Activated CD4-positive, CD25-positive, alpha-beta regulatory T cell treated with anti-CD3 and anti-CD28 coated beads, Interleukin-2, amount 50 U/mL, for 72 hours (primary cell): ENCODE results near the gene CLCN1.

Experiments
- DNase-seq: peaks from one replicate; pipeline ENCODE4 v3.0.0; 2021

Gene CLCN1

GRCh38 chr7:143296686-143297085 is 19.2 kb upstream of the CLCN1 start:
- no peak for DNase-seq

- no peak for DNase-seq
Measured at GRCh38 chr7:143299346-143299745, 16.6 kb upstream of the CLCN1 start.

DNA sequence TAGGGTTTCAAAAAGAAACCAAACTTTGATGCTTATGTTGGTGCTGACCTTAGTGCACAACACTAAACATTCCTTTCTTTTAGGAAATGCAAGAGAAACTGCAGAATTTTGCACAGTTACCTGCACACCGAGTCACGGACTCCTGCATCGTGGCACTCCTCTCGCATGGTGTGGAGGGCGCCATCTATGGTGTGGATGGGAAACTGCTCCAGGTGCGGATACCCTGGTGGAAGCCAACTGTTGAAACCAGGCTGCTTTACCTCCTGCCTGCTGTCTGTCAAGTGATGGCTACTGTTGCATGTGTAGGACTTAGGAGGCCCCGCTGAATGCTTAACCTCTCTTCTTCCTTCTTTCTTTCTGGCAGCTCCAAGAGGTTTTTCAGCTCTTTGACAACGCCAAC is 16.1 kb upstream of the CLCN1 start:
- peak; percentile 53 for DNase-seq

DNA sequence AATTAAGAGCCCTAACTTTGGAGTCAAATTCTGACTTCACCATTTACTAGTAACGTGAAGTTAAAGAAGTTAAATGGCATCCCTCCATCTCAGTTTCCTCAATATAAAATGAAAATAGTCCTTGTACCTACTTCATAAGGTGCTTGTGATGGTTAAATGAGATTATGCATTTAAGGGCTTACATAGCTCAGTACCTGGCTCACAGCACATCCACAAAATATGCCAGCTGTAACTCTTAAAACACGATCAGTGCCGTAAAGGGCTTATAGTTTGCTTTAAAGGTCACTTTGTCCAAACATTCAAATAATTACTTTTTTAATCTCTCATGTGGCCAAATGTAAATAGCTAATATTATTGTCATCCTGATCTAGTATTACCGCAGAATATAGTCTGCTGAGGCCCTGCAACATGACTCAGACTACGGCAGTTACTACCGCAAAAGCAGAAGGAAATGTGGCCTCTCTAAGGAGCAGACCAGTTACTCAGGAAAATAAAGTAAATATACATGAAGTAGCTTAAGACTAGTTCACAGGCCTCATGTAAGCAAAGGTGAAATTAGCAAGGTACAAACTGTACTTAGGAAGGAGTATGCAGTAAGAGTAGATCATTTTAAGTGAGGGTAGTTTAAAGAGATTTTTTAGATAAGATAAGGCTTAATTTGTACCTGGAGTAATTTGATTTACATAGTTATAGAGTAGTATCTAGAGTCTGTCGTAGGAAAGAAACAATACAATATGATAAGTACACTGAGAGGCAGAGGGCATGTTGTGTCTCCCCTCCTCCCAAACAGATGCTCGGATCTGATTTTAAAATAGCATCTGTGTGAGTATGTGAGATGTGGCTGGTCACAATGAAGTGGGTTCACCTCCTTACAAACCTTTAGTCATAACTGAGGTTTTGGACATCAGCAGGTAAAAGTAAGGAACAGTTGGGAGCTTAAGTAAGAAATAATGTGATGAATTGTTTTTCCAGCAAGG is 14.7 kb upstream of the CLCN1 start:
- DNase-seq, result no peak

- no peak for DNase-seq
Measured at GRCh38 chr7:143303733-143304132, 12.2 kb upstream of the CLCN1 start.

DNA sequence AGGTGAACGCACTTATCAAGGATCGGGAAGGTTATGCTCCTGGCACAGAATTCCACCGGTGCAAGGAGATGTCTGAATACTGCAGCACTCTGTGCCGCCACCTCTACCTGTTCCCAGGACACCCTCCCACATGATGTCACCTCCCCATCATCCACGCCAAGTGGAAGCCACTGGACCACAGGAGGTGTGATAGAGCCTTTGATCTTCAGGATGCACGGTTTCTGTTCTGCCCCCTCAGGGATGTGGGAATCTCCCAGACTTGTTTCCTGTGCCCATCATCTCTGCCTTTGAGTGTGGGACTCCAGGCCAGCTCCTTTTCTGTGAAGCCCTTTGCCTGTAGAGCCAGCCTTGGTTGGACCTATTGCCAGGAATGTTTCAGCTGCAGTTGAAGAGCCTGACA is 11.0 kb upstream of the CLCN1 start:
- DNase-seq, result no peak

DNA sequence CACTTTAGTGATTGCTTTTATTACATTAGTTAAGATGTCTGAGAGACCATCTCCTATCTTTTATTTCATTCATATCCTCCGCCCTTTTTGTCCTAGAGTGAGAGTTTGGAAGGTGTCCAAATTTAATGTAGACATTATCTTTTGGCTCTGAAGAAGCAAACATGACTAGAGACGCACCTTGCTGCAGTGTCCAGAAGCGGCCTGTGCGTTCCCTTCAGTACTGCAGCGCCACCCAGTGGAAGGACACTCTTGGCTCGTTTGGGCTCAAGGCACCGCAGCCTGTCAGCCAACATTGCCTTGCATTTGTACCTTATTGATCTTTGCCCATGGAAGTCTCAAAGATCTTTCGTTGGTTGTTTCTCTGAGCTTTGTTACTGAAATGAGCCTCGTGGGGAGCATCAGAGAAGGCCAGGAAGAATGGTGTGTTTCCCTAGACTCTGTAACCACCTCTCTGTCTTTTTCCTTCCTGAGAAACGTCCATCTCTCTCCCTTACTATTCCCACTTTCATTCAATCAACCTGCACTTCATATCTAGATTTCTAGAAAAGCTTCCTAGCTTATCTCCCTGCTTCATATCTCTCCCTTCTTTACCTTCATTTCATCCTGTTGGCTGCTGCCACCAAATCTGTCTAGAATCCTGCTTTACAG is 10.4 kb upstream of the CLCN1 start:
- peak; percentile 70 for DNase-seq

GRCh38 chr7:143308632-143309031 is 7.3 kb upstream of the CLCN1 start:
- no peak for DNase-seq

DNA sequence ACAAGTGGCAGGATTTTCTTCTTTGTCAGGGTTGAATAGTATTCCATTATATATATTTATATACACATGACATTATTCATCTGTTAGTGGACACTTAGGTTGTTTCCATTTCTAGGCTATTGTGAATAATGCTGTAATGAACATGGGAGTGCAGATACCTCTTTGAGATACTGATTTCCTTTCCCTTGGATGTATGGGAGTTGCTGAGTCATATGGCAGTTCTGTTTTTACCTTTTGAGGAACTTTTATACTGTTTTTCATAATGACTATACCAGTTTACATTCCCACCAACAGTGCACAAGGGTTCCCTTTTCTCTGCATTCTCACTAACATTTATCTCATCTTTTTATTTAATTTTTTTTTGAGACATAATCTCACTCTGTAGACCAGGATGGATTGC is 1.8 kb upstream of the CLCN1 start:
- DNase-seq, result no peak

- DNase-seq, result no peak
Measured at GRCh38 chr7:143316492-143316891, 581 bp downstream of the CLCN1 start.

DNA sequence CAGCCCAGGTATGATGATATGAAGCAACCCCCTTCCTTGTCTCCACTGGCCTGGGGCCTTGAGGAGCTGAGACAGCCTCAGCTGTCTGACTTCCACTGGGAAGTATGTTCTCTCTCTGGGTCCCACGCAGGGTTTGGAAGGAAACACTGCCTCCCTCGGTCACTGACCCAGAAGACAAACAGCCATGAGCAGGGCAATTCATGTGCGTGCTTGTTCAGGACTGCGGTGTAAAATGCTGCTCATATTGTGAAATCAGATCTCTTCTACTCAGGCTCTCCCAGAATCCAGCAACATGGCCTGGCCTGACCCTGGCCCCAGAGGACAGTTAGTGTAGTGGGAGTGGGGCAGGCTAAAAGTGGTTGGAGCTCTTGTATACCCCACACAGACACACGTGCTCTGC is 2.8 kb downstream of the CLCN1 start:
- DNase-seq, result no peak

GRCh38 chr7:143320620-143321019 is 4.7 kb downstream of the CLCN1 start:
- no peak for DNase-seq

DNA sequence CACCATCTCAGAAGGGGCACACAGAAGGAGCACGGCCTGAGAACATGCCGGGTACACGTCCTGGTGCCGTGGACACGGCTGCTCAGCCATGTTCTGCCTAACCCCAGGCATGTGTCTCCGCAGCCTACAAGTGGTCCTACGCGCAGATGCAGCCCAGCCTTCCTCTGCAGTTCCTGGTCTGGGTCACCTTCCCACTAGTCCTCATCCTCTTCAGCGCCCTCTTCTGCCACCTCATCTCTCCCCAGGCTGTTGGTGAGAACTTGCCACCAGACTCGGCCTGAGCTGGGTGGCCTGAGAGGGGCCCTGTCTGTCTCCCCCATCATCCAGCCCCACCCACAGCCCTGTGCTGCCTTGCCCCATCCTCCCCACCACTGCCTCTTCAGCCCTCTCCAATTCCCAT is 5.3 kb downstream of the CLCN1 start:
- DNase-seq, result no peak

DNA sequence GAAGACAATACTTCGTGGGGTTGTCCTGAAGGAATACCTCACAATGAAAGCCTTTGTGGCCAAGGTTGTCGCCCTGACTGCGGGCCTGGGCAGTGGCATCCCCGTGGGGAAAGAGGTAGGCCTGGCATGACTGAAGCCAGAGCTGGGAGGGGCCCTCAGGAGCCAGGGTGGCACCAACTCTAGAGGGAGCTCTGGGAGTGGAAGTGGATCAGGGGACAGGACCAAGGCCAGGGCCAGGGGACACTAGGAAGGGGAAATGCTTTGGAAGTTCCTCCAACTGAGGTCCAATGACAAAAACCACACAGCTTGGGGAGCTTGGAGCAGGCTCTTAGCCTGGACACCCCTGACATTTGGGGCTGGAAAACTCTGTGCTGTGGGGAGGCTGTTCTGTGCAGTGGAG is 5.8 kb downstream of the CLCN1 start:
- DNase-seq, result no peak

GRCh38 chr7:143322760-143323633 is 7.1 kb downstream of the CLCN1 start:
- no peak for DNase-seq

DNA sequence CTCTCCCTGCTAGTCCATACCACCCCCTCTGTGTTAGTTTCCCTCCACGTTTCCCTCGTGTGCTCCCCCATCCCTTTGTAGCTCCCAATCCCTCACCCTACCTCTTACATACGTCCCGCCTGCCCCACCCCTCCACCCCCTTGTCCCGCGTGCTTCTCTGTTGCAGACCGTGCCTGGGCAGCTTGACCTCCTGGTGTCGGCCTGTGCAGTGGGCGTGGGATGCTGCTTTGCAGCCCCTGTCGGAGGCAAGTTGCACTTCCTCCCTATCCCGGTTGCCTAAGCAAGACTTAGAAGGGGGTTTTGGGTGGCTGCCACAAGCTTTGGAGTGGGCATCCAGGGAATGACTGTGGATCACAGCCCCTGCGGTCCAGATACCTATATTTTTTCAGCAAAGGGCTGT is 7.7 kb downstream of the CLCN1 start:
- no peak for DNase-seq

GRCh38 chr7:143325240-143325639 is 9.3 kb downstream of the CLCN1 start:
- DNase-seq, result no peak

GRCh38 chr7:143327903-143328302 is 12.0 kb downstream of the CLCN1 start:
- DNase-seq, result no peak

DNA sequence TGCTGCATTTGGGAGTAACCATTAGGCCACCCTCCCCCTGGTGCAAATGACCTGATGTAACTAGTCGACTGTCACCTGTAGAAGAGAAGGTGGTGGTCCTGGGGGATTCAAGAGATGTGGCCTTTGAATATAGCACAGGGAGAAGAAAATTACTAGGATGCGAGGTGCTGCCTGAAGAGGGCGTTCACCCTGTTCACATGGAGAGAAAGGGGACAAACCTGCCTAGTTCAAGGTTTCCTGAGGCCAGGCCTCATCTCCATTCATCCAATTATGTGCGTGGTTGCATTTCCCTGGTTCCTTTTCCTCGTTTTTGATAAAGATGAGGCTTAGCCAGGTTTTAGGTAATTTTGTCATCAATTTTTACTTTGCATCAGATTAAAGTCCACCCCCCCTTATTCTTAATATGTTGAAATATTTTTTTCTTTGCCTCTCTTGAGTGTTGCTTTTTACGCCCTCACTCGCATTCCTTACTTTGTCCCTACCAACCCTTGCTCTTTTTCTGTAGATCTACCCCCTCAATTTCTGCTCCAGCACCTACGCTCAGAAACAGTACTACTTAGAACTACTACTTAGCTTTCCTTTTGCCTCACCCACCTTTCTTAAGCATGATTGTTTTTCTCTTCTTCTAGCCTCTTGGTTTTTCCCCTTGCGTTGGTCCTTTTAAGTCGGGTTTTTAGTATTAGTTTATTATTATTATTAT is 13.7 kb downstream of the CLCN1 start:
- no peak for DNase-seq

DNA sequence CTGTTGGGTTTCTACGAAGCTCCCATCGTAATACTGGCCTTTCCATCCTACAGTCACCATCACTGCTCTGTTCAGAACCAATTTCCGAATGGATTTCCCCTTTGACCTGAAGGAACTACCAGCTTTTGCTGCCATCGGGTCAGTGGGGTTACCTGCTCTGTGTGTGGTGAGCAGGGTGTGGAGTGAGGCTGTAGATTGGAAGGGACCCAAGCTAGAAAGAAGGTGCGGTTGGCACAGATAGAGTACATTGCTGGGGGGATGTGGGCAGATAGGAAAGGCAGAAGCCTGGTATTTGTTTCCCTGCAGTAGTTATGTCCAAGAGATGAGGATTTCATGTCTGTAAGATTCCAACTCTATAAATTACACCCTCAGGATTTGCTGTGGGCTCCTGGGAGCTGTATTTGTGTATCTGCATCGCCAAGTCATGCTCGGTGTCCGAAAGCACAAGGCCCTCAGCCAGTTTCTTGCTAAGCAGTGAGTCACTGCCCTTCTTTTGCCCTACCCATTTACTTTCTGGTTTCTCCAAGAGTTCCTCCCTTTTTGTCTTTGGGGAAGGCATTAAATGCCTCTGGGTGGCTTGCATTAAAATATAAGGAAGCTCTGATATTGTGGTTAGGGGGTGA is 15.4 kb downstream of the CLCN1 start:
- no peak for DNase-seq

DNA sequence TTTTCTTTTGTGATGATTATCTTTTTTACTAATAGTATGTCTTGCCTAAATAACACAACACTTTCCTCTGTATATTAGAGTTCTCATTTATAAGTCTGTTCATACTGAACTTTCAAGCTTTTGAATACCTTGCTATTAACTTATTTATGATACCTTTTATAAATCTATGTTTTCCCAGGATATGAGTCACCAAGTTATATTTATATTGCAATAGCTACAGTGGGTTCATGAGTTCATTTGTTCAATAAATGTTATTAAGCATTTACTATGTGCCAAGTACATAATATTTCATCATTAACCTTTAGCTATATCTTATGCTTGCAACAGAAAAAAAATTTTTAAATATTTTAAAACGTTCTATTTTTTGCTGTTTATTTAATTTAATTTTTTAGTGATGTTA is 18.3 kb downstream of the CLCN1 start:
- no peak for DNase-seq

DNA sequence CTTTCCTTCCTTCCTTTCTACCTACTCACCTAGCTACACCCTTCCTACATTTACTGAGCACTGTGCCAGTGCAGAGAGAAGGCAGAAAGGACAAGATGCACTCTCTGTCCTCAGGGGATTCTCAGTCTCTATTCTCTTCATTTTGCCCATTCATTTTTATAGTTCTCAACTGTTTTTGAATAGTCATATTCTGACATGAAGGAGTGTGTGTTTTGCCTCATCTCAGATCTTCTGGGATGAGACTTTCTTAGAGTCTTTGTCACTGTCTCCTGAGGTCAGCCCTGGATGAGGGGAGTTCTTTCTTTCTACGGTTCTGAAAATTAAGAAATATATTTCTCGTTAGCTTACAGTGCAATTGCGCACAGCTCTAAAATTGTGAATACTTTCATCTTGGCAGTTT is 21.3 kb downstream of the CLCN1 start:
- no peak for DNase-seq
